CMK (cell line): ENCODE results near the gene CENPW.

Source experiments
- DNase-seq: peaks from one replicate; pipeline ENCODE4 v3.0.0-alpha.2; 2010; ENCODE audit warnings: low read depth

The CENPW gene

DNA sequence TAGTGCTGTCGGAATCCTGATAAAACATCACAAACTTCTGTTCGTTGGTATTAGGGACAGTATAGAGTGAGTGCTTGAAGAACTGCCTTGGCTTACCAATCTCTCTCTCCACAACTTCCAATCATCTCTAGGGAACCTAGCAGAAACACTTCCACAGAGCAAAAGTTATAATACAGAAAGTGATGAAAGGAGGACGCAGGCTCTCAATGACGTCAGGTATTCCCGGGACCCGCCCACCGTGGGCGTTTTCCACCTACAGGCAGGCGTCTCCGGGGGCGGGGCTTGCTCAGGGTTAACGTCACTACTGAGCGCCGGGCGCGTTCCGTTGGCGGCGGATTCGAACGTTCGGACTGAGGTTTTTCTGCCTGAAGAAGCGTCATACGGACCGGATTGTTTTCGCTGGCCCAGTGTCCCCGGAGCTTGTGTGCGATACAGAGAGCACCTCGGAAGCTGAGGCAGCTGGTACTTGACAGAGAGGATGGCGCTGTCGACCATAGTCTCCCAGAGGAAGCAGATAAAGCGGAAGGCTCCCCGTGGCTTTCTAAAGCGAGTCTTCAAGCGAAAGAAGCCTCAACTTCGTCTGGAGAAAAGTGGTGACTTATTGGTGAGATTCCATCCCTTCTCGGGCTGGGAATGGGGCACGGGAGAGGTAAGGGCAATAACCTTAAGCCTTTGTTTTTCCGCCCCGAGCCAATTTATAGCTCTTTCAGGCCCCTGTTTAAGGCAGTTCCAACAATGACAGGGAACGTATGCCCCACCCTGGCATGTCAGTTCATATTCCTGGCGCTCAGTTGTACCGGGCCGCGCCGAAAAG lies at the start of gene CENPW:
CENPW (plus strand) TSS at position 320 of the 814 bp plus-strand sequence; CDS start at position 479, 159 bp downstream.
- peak; percentile 22 for DNase-seq

DNA sequence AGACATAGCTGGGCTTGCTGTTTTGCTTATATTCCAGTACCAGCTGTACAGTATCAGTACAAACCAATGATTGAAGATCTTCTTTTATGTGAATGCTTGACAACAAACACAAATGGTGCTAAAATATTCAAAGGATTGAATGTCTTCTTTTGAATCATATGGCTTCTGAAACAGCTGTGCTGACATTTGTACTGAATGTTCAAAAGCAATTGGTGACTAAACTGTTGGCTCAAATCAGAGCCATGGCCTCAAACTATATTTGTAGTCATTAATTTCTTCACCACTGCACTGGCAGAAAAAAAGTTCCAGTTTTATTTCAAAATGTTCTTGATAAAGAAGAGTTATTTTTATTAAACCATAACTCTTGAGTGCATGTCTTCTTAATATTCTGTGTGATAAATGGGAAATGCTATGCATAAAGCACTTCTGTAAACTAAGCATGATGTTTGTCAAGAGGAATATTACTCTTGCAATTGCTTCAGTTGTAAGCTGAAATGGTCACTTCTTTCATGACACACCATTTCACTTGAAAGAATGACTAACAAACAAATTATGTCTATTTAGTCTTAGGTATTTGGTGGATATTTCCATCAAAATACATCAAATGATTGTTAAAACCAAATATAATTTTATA lies 45.9 kb upstream of the CENPW start:
- DNase-seq, result no peak

DNA sequence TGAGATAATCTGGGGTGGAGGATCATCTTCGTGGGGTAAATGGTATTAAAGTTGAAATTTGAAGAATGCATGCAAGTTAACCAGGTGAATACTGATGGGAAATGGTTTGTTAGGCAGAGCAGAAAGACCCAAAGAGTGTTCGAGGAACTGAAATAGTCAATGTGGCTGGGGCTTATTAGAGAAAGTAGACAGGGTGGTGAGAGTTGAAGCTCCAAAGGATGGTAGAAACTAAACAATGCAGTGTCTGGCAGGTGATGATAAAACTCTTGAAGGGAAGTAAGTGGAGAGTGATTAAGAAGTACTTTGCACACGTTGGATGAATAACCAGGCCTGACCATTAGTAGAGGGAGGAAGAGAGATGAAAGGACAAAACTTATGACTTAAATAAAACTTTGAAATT lies 39.8 kb upstream of the CENPW start:
- DNase-seq, result no peak

DNA sequence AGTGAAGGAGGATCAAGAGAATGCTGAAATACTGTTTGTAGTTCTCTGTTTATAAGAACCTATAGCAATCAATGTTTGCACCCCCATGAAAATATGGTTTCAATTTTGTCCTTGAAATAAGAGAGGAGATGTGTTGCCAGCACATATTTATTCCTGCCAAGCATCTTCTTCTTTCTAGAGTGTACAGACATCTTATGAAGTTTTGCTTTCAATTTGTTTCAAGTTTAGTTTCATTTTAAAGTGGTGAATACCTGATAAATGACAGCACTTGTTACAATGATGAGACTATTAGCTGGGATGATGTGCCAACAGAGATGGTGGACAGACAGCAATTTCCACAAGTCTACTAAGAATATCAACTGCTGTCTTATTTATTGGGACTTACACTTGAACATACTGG lies 39.2 kb upstream of the CENPW start:
- DNase-seq, result no peak

- no peak for DNase-seq
Observed at GRCh38 chr6:126302191-126302590, 37.7 kb upstream of the CENPW start.

DNA sequence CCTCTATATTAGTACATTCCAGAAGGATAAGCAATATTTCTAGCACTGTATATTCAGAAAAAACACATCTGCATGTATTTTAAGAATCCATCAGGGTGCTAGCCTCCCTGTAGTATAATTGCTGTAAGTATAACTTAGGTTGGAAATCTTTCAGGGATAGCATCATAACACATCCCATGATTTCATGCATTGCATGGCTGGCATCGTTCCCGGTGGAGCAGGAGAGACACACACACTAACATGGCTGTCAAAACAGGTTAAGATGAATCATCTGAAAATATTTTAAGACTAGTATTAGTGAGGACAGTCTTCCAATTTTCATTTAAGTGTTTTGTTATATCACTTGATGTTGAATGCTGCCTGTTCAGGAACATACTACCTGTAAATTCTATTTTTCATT lies 32.1 kb upstream of the CENPW start:
- no peak for DNase-seq

- DNase-seq, result no peak
Observed at GRCh38 chr6:126308362-126308761, 31.6 kb upstream of the CENPW start.

GRCh38 chr6:126312013-126312665 lies 27.8 kb upstream of the CENPW start:
- no peak for DNase-seq

GRCh38 chr6:126313941-126314340 lies 26.0 kb upstream of the CENPW start:
- DNase-seq, result no peak

GRCh38 chr6:126318797-126319196 lies 21.1 kb upstream of the CENPW start:
- no peak for DNase-seq

DNA sequence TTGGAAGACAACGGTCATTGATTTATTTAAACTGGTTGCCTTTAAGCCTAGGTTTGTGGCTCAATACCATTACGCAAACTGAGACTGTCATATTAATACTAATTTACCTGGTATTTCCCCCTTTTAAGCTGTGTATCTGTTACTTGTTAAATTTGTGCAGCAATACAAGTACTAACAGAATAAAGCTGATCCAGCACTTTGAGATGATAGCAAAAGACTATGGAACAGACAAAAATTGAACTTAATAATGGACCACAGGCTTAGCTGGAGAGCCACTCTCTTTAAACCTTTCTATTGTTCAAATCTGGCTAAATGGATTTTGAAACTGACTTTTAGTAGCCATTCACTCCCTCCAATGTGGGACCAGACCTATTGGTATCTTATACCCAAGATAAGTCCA lies 6.2 kb upstream of the CENPW start:
- DNase-seq, result no peak

GRCh38 chr6:126335210-126335609 lies 4.7 kb upstream of the CENPW start:
- DNase-seq, result no peak

GRCh38 chr6:126337323-126337722 lies 2.6 kb upstream of the CENPW start:
- DNase-seq, result no peak

- no peak for DNase-seq
Observed at GRCh38 chr6:126341126-126341525, 1.2 kb downstream of the CENPW start.

DNA sequence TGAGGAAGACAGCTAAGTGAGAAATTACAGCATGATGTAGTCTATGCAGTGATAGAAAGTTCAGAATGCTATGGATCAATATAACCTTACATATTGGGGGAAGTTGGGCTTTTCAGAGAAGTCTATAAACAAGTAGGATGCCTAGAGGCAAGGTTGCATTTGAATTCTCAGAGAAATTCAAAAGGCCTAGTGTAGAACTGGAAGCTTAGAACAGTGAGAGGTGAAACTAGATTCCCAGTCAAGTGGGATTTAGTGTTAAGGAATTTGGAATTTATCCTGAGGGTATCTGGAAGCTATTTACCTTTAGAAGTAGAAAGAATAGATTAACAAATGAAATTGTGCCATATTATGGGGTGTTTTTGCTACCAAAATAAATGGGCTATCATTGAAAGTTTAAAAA lies 4.3 kb downstream of the CENPW start:
- DNase-seq, result no peak

DNA sequence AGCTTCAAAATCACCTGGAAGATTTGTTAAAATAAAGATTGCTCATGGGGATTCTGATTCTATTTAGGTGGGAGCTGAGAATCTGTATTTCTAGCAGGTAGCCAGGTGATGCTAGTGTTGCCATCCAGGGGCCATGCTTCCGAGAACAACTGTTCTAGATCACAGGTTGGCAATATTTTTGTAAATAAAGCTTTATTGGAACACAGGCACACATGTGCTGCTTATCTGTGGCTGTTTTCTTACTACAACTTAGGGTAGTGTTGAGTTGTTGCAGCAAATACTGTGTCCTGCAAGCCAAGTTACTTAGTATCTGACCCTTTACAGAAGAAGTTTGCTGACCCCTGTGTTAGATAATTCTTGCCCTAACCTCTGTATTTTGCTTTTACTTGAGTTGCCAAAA lies 12.0 kb downstream of the CENPW start:
- DNase-seq, result no peak

GRCh38 chr6:126352514-126352913 lies 12.6 kb downstream of the CENPW start:
- DNase-seq, result no peak

- DNase-seq, result no peak
Observed at GRCh38 chr6:126356526-126356925, 16.6 kb downstream of the CENPW start.

DNA sequence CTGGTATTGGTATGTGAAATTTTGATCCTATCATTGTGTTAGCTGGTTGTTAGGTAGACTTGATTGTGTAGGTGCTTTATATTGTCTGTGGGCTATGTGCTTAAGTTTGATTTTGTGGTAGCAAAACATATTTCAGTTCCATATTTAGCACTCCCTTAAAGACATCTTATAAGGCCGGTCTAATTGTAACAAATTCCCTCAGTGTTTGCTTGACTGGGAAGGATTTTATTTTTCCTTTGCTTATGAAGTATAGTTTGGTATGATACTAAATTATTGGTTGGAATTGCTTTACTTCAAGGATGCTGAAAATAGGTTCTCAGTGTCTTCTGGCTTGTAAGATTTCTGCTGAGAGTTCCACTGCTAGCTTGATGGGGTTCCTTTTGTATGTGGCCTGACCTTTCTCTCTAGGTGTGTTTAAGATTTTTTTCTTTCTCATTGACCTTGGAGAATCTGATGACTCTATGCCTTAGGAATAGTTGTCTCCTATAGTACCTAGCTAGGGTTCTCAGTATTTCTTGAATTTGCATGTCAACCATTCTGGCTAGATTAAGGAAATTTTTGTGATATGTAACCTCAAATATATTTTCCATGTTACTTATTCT lies 20.1 kb downstream of the CENPW start:
- no peak for DNase-seq

- no peak for DNase-seq
Observed at GRCh38 chr6:126361832-126362440, 22.0 kb downstream of the CENPW start.

DNA sequence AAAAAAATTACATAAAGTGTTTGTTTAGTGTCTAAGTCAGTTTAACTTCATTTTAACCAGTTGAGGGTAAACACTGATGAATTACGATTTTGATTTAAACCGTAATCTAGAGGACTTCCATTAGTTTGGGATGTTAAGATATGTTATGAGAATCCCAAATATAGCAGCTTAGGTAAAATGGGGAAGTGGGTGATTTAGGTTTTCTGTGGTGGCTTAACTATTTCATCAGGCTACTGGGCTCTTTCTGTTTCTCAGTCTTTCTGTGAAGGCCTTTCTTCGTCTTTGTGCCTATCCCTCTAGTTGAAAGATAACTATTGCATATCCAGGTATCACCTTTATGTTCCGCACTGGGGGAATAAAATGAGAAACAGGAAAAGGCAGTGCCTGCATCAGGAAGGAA lies 27.9 kb downstream of the CENPW start:
- DNase-seq, result no peak

- no peak for DNase-seq
Observed at GRCh38 chr6:126372626-126373025, 32.7 kb downstream of the CENPW start.
